H9 (cell line): ENCODE measurements around the gene MRPS34. TPM values are rescaled to one million over a fixed set of nuclear protein-coding genes. Genes with fewer than 3 reads are reported as not detected.

Experiments used
- DNase-seq: peaks from one replicate; pipeline ENCODE4 v3.0.0-alpha.2; 2017
- H2AFZ ChIP-seq: one replicate; pipeline ENCODE4 v1.6.1; 2013; ENCODE audit warnings: mild to moderate bottlenecking, low read length, control low read depth, moderate library complexity
- H2AK5ac ChIP-seq: 2 replicates; pipeline ENCODE4 v1.6.1; 2013; ENCODE audit warnings: low read length, control low read depth, mixed read lengths; ENCODE audit not compliant: insufficient read length
- H2BK120ac ChIP-seq: one replicate; pipeline ENCODE4 v1.6.1; 2013; ENCODE audit warnings: low read depth, mild to moderate bottlenecking, low read length, control low read depth, inconsistent platforms; ENCODE audit not compliant: poor library complexity, severe bottlenecking
- H2BK12ac ChIP-seq: 2 replicates; pipeline ENCODE4 v1.6.1; 2013; ENCODE audit warnings: low read length, control low read depth, mixed read lengths, low read depth; ENCODE audit not compliant: insufficient read length
- H2BK15ac ChIP-seq: 2 replicates; pipeline ENCODE4 v1.6.1; 2013; ENCODE audit warnings: low read depth, low read length, control low read depth
- H2BK20ac ChIP-seq: one replicate; pipeline ENCODE4 v1.6.1; 2013; ENCODE audit warnings: low read depth, mild to moderate bottlenecking, low read length, control low read depth, inconsistent platforms; ENCODE audit not compliant: poor library complexity, severe bottlenecking
- H2BK5ac ChIP-seq: 2 replicates; pipeline ENCODE4 v1.6.1; 2013; ENCODE audit warnings: low read length, control low read depth, mixed read lengths; ENCODE audit not compliant: insufficient read length
- H3K14ac ChIP-seq: 2 replicates; pipeline ENCODE4 v1.6.1; 2013; ENCODE audit warnings: low read length, control low read depth; ENCODE audit not compliant: insufficient read depth
- H3K18ac ChIP-seq: 2 replicates; pipeline ENCODE4 v1.6.1; 2013; ENCODE audit warnings: low read depth, mild to moderate bottlenecking, mixed read lengths, low read length, control low read depth; ENCODE audit not compliant: insufficient read length
- H3K23ac ChIP-seq: 2 replicates; pipeline ENCODE4 v1.6.1; 2013; ENCODE audit warnings: low read length, control low read depth, mixed read lengths, low read depth; ENCODE audit not compliant: insufficient read length
- H3K23me2 ChIP-seq: 2 replicates; pipeline ENCODE4 v1.6.1; 2013; ENCODE audit warnings: low read depth, mild to moderate bottlenecking, mixed read lengths, low read length, control low read depth; ENCODE audit not compliant: insufficient read length, poor library complexity, severe bottlenecking
- H3K27ac ChIP-seq: 2 replicates; pipeline ENCODE4 v1.5.1; 2013; ENCODE audit warnings: low read length, control low read depth, mixed read lengths, low read depth; ENCODE audit not compliant: insufficient read length
- H3K27me3 ChIP-seq: 2 replicates; pipeline ENCODE4 v1.6.1; 2013; ENCODE audit warnings: low read length, control low read depth, inconsistent platforms; ENCODE audit not compliant: insufficient read depth
- H3K4ac ChIP-seq: 2 replicates; pipeline ENCODE4 v1.6.1; 2013; ENCODE audit warnings: low read depth, mild to moderate bottlenecking, control low read depth, inconsistent platforms, low read length, moderate library complexity
- H3K4me1 ChIP-seq: 2 replicates; pipeline ENCODE4 v1.6.1; 2013; ENCODE audit warnings: low read length, control low read depth, inconsistent platforms; ENCODE audit not compliant: insufficient read depth
- H3K4me2 ChIP-seq: 2 replicates; pipeline ENCODE4 v1.6.1; 2013; ENCODE audit warnings: low read length, control low read depth, mixed read lengths; ENCODE audit not compliant: insufficient read length, insufficient read depth
- H3K56ac ChIP-seq: 2 replicates; pipeline ENCODE4 v1.6.1; 2013; ENCODE audit warnings: low read depth, mild to moderate bottlenecking, mixed read lengths, low read length, control low read depth; ENCODE audit not compliant: insufficient read length
- H3K79me1 ChIP-seq: 2 replicates; pipeline ENCODE4 v1.6.1; 2013; ENCODE audit warnings: low read depth, mild to moderate bottlenecking, moderate library complexity, low read length, control low read depth, inconsistent platforms; ENCODE audit not compliant: insufficient read depth, poor library complexity, severe bottlenecking
- H3K79me2 ChIP-seq: 2 replicates; pipeline ENCODE4 v1.6.1; 2013; ENCODE audit warnings: low read length, control low read depth, inconsistent platforms; ENCODE audit not compliant: insufficient read depth
- H3K9ac ChIP-seq: 2 replicates; pipeline ENCODE4 v1.6.1; 2013; ENCODE audit warnings: low read length, control low read depth, mixed read lengths; ENCODE audit not compliant: insufficient read length; ENCODE audit errors: extremely low read depth
- H3K9me3 ChIP-seq: one replicate; pipeline ENCODE4 v1.6.1; 2013; ENCODE audit warnings: low read depth, low read length, inconsistent platforms; ENCODE audit not compliant: control insufficient read depth
- H3T11ph ChIP-seq: one replicate; pipeline ENCODE4 v1.6.1; 2013; ENCODE audit warnings: mild to moderate bottlenecking, low read length, control low read depth, inconsistent platforms
- H4K20me1 ChIP-seq: one replicate; pipeline ENCODE4 v1.6.1; 2013; ENCODE audit not compliant: control insufficient read depth, insufficient read length, insufficient read depth
- H4K5ac ChIP-seq: 2 replicates; pipeline ENCODE4 v1.6.1; 2013; ENCODE audit warnings: low read depth, mild to moderate bottlenecking, mixed read lengths, low read length, control low read depth; ENCODE audit not compliant: insufficient read length
- H4K8ac ChIP-seq: replicated peaks from 2 replicates; pipeline ENCODE4 v1.6.1; 2013; ENCODE audit warnings: low read length, control low read depth, mixed read lengths, low read depth; ENCODE audit not compliant: insufficient read length
- H4K91ac ChIP-seq: 2 replicates; pipeline ENCODE4 v1.6.1; 2013; ENCODE audit warnings: low read depth, mild to moderate bottlenecking, moderate library complexity, mixed read lengths, low read length, control low read depth; ENCODE audit not compliant: insufficient read length
- H3K27ac Mint-ChIP-seq, 3 experiments: 2 replicates in 2 of 3; 3 replicates in 1 of 3; pipeline ENCODE4 v1.8.0; 2020 to 2021; ENCODE audit warnings: mixed read lengths in 3 of 3, mild to moderate bottlenecking in 1 of 3, moderate library complexity in 1 of 3
- H3K27me3 Mint-ChIP-seq: 2 replicates; pipeline ENCODE4 v1.8.0; 2021; ENCODE audit warnings: low read depth, mild to moderate bottlenecking, moderate library complexity, mixed read lengths
- H3K36me3 Mint-ChIP-seq, 3 experiments: 2 replicates in 2 of 3; 3 replicates in 1 of 3; pipeline ENCODE4 v1.8.0; 2020 to 2021; ENCODE audit warnings: low read depth in 3 of 3, mixed read lengths in 3 of 3; ENCODE audit not compliant: insufficient read depth in 1 of 3
- H3K4me1 Mint-ChIP-seq, 2 experiments: 2 replicates each; pipeline ENCODE4 v1.8.0; 2020; ENCODE audit warnings: mixed read lengths in 2 of 2
- H3K4me3 Mint-ChIP-seq, 2 experiments: 2 replicates in 1 of 2; 3 replicates in 1 of 2; pipeline ENCODE4 v1.8.0; 2020 to 2021; ENCODE audit warnings: mild to moderate bottlenecking in 2 of 2, mixed read lengths in 2 of 2, moderate library complexity in 1 of 2
- H3K9me3 Mint-ChIP-seq, 2 experiments: 2 replicates in 1 of 2; 3 replicates in 1 of 2; pipeline ENCODE4 v1.8.0; 2020; ENCODE audit warnings: mild to moderate bottlenecking in 2 of 2, mixed read lengths in 2 of 2, moderate library complexity in 1 of 2
- WGBS: extraction: QIAGEN DNeasy Blood & Tissue Kit; methylation state at CpG from one replicate; pipeline ENCODE4 v1.1.7; 2013; ENCODE audit warnings: missing lambda C conversion rate, low lambda C conversion rate, mixed read lengths; ENCODE audit not compliant: insufficient read length; ENCODE audit errors: extremely low coverage; 5-methylcytosine and 5-hydroxymethylcytosine counted together
- total RNA-seq: library from RNA; stranded (reverse); gene quantifications from 2 replicates; pipeline ENCODE4 v1.2.1, GENCODE V29; 2021
- TF ChIP-seq, protein P1 (sequence below): fragments of 200-600 bp; sonication (generic); conservative IDR thresholded peaks from 3 replicates; pipeline ENCODE4 v1.8.0; 2021; ENCODE audit warnings: antibody characterized with exemption, mild to moderate bottlenecking

The MRPS34 gene
- total RNA-seq, 1 experiment from 2014 or later: 205 TPM

DNA sequence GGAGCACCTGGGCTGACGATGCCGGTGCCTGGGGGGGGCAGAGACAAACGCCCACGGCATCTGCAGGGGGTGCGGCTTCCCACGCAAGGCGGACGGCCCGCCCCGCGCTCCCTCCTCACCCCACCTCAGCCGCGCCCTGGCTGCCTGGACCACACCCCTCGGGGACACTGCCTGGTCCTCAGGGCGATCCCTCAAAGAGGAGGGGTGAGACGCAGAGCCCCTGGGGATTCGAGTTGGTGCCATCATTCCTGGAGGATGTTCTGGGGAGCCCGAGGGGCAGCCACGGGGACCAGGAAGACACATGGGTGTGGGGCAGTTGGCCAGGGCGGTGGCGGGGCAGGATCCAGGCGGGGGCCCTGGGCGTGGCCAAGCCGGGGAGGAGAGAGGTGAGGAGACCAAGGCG is 16.7 kb upstream of the MRPS34 start:
- Histone ChIP-seq H2AFZ (no peak overlapping the region), H2BK5ac (no peak overlapping the region), H3K23ac (no peak overlapping the region), H3K27ac (no peak overlapping the region), H3T11ph (no peak overlapping the region), H4K5ac (no peak overlapping the region), H2BK12ac (no peak overlapping the region), H3K27me3 (no peaks in the 10 kb centered on the region), H2BK15ac (no peak overlapping the region), H3K9ac (no peak overlapping the region), H3K23me2 (no peaks in the 10 kb centered on the region), H3K18ac (no peak overlapping the region), H3K4me2 (no peak overlapping the region), H2BK120ac (no peak overlapping the region), H3K79me2 (peaks cover 5% of the 10 kb centered on the region; the same call in 1 of the 2 replicates), H4K91ac (no peak overlapping the region), H3K4me1 (no peaks in the 10 kb centered on the region), H4K20me1 (no peaks in the 10 kb centered on the region), H3K9me3 (no peaks in the 10 kb centered on the region), H2BK20ac (no peak overlapping the region), H2AK5ac (no peak overlapping the region), H3K56ac (no peak overlapping the region), H4K8ac (no peak overlapping the region), H3K14ac (no peak overlapping the region), H3K79me1 (peaks cover 5% of the 10 kb centered on the region), H3K4ac (no peak overlapping the region)
- H3K27ac Mint-ChIP-seq: no peak overlapping the region
- H3K27me3 Mint-ChIP-seq: no peaks in the 10 kb centered on the region
- H3K4me3 Mint-ChIP-seq: no peak overlapping the region
- peaks cover 0 to 2% of the 10 kb centered on the region in 2 experiments; a peak in 1 of 4 replicates for H3K4me1 Mint-ChIP-seq
- peaks cover 5 to 17% (median 11%) of the 10 kb centered on the region in 3 experiments; a peak in 6 of 7 replicates for H3K36me3 Mint-ChIP-seq
- no CpG with 5 or more reads among the region's 25 CpGs for WGBS
- H3K9me3 Mint-ChIP-seq: no peaks in the 10 kb centered on the region
- TF ChIP-seq, protein P1, sequence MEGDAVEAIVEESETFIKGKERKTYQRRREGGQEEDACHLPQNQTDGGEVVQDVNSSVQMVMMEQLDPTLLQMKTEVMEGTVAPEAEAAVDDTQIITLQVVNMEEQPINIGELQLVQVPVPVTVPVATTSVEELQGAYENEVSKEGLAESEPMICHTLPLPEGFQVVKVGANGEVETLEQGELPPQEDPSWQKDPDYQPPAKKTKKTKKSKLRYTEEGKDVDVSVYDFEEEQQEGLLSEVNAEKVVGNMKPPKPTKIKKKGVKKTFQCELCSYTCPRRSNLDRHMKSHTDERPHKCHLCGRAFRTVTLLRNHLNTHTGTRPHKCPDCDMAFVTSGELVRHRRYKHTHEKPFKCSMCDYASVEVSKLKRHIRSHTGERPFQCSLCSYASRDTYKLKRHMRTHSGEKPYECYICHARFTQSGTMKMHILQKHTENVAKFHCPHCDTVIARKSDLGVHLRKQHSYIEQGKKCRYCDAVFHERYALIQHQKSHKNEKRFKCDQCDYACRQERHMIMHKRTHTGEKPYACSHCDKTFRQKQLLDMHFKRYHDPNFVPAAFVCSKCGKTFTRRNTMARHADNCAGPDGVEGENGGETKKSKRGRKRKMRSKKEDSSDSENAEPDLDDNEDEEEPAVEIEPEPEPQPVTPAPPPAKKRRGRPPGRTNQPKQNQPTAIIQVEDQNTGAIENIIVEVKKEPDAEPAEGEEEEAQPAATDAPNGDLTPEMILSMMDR: no peak
- no peak for DNase-seq
